ENCODE results near the gene OR4D2.
"Not testable (repeated sequence)": the region's sequence is repeated elsewhere in the genome, so short reads cannot be mapped to it uniquely, and the experiment has no call there.

The OR4D2 gene

GRCh38 chr17:58136669-58137279 lies 30.0 kb upstream of the OR4D2 start:
- in situ Hi-C loops (cut with MboI; ENCODE audit: low sequenced_read_pairs, unreplicated experiment): no loop called here
- no peak for DNase-seq (ENCODE audit: low spot score)
- no peak for TF ChIP-seq CTCF (IDR thresholded peaks at IDR 0.05; ENCODE audit: borderline replicate concordance, control extremely low read depth, extremely low read depth, insufficient read depth, missing control alignments)

- no peak for TF ChIP-seq CTCF (IDR thresholded peaks at IDR 0.05; ENCODE audit: borderline replicate concordance, control extremely low read depth, extremely low read depth, insufficient read depth, missing control alignments)
- DNase-seq (ENCODE audit: low spot score): no peak
- in situ Hi-C loops (cut with MboI; ENCODE audit: low sequenced_read_pairs, unreplicated experiment): no loop called here
Measured at GRCh38 chr17:58141505-58141904, 25.3 kb upstream of the OR4D2 start.

- DNase-seq (ENCODE audit: low spot score); in situ Hi-C loops (cut with MboI; ENCODE audit: low sequenced_read_pairs, unreplicated experiment): not testable (repeated sequence)
Measured at GRCh38 chr17:58143335-58143734, 23.4 kb upstream of the OR4D2 start.

GRCh38 chr17:58144801-58145200 lies 22.0 kb upstream of the OR4D2 start:
- TF ChIP-seq CTCF (IDR thresholded peaks at IDR 0.05; ENCODE audit: borderline replicate concordance, control extremely low read depth, extremely low read depth, insufficient read depth, missing control alignments): no peak
- in situ Hi-C loops (cut with MboI; ENCODE audit: low sequenced_read_pairs, unreplicated experiment): no loop called here
- no peak for DNase-seq (ENCODE audit: low spot score)

- no peak for DNase-seq (ENCODE audit: low spot score)
- no peak for TF ChIP-seq CTCF (IDR thresholded peaks at IDR 0.05; ENCODE audit: borderline replicate concordance, control extremely low read depth, extremely low read depth, insufficient read depth, missing control alignments)
- in situ Hi-C loops (cut with MboI; ENCODE audit: low sequenced_read_pairs, unreplicated experiment): no loop called here
Measured at GRCh38 chr17:58147930-58148434, 18.8 kb upstream of the OR4D2 start, which contains the start of gene OR4D1. TSS of gene OR4D1 (plus strand) at chr17:58148384. CDS start at chr17:58155154, 6,770 bp downstream.

- in situ Hi-C loops (cut with MboI; ENCODE audit: low sequenced_read_pairs, unreplicated experiment): no loop called here
- TF ChIP-seq CTCF (IDR thresholded peaks at IDR 0.05; ENCODE audit: borderline replicate concordance, control extremely low read depth, extremely low read depth, insufficient read depth, missing control alignments): no peak
- no peak for DNase-seq (ENCODE audit: low spot score)
Measured at GRCh38 chr17:58148609-58149008, 18.2 kb upstream of the OR4D2 start.

GRCh38 chr17:58150394-58150793 lies 16.4 kb upstream of the OR4D2 start:
- DNase-seq (ENCODE audit: low spot score): no peak
- no peak for TF ChIP-seq CTCF (IDR thresholded peaks at IDR 0.05; ENCODE audit: borderline replicate concordance, control extremely low read depth, extremely low read depth, insufficient read depth, missing control alignments)
- in situ Hi-C loops (cut with MboI; ENCODE audit: low sequenced_read_pairs, unreplicated experiment): no loop called here

Data from GM13976 (cell line).